HG03108 (cell line): ENCODE results near the gene CELSR1.
A peak's percentile ranks its signal among the peaks of the same experiment; 100 is the strongest.
"Not testable (repeated sequence)": the region's sequence is repeated elsewhere in the genome, so short reads cannot be mapped to it uniquely, and the experiment has no call there.

Experiments
- ATAC-seq: cut with Tn5 transposase; IDR thresholded peaks from one replicate; pipeline ENCODE4 v1.9.1; 2021; ENCODE audit warnings: moderate library complexity; ENCODE audit not compliant: unreplicated experiment

CELSR1 gene

GRCh38 chr22:46335201-46336118, 202.0 kb downstream of the CELSR1 start, which contains the start of gene TRMU:
Gene TRMU, plus strand, starts transcription at chr22:46335714. Its CDS starts 51 bp downstream, at chr22:46335765.
- peak; percentile 79 for ATAC-seq

GRCh38 chr22:46331496-46331895, 205.9 kb downstream of the CELSR1 start:
- ATAC-seq: no peak

GRCh38 chr22:46330426-46330825, 207.0 kb downstream of the CELSR1 start:
- ATAC-seq: no peak

- ATAC-seq: no peak
Observed at GRCh38 chr22:46329616-46330015, 207.8 kb downstream of the CELSR1 start.

GRCh38 chr22:46328797-46329196, 208.6 kb downstream of the CELSR1 start:
- ATAC-seq: no peak

- no peak for ATAC-seq
Observed at GRCh38 chr22:46327691-46328465, 209.5 kb downstream of the CELSR1 start.

GRCh38 chr22:46326066-46326680, 211.2 kb downstream of the CELSR1 start:
- no peak for ATAC-seq

GRCh38 chr22:46323162-46323561, 214.3 kb downstream of the CELSR1 start:
- no peak for ATAC-seq

GRCh38 chr22:46322711-46323110, 214.7 kb downstream of the CELSR1 start:
- no peak for ATAC-seq

- no peak for ATAC-seq
Observed at GRCh38 chr22:46320716-46321386, 216.6 kb downstream of the CELSR1 start.

- no peak for ATAC-seq
Observed at GRCh38 chr22:46320166-46320710, 217.2 kb downstream of the CELSR1 start.

GRCh38 chr22:46319319-46319718, 218.1 kb downstream of the CELSR1 start:
- no peak for ATAC-seq

- ATAC-seq: no peak
Observed at GRCh38 chr22:46318576-46318975, 218.8 kb downstream of the CELSR1 start.

GRCh38 chr22:46317646-46318045, 219.8 kb downstream of the CELSR1 start:
- ATAC-seq: no peak

- no peak for ATAC-seq
Observed at GRCh38 chr22:46315976-46316375, 221.4 kb downstream of the CELSR1 start.

GRCh38 chr22:46312848-46313247, 224.6 kb downstream of the CELSR1 start:
- ATAC-seq: not testable (repeated sequence)

- ATAC-seq: no peak
Observed at GRCh38 chr22:46312056-46312455, 225.4 kb downstream of the CELSR1 start.
